Caco-2 (cell line): ENCODE data around the gene TNFAIP3. TPM values are rescaled to one million over a fixed set of nuclear protein-coding genes. Genes with fewer than 3 reads are reported as not detected.
A peak's percentile ranks its signal among the peaks of the same experiment; 100 is the strongest.

ENCODE experiments used
- BruUV-seq: library from RNA; stranded (reverse); fragments of 400-500 nt; replicated peaks from 2 replicates; lab custom pipeline; 2021; lab: Mats Ljungman, UMichigan
- CTCF ChIA-PET: fragments of 300-600 bp; sonication (Branson Sonifier 250); formaldehyde crosslinking; loops from one replicate; lab custom pipeline; 2022; ENCODE audit warnings: antibody characterized with exemption; lab: Charles Lee
- POLR2A ChIA-PET: fragments of 300-600 bp; sonication (Branson Sonifier 250); formaldehyde crosslinking; loops from one replicate; lab custom pipeline; 2022; ENCODE audit warnings: antibody characterized with exemption; lab: Charles Lee
- DNase-seq, 2 experiments: peaks; one replicate each; pipeline versions ENCODE4 v3.0.0 to v3.0.0-alpha.2; 2020 to 2022
- H3K27me3 ChIP-seq: replicated peaks from 2 replicates; pipeline ENCODE4 v1.6.0; 2011; ENCODE audit warnings: low read length; ENCODE audit not compliant: control insufficient read depth, insufficient read depth
- H3K36me3 ChIP-seq: 2 replicates; pipeline ENCODE4 v1.5.1; 2011; ENCODE audit warnings: low read length; ENCODE audit not compliant: control insufficient read depth, insufficient read depth
- H3K4me1 ChIP-seq: fragments of 250-450 bp; sonication (Bioruptor Pico); 2 replicates; pipeline ENCODE4 v1.5.1; 2020; ENCODE audit warnings: mild to moderate bottlenecking
- H3K4me3 ChIP-seq: 2 replicates; pipeline ENCODE4 v1.5.1; 2011; ENCODE audit warnings: low read depth, mild to moderate bottlenecking, control low read depth, low read length
- H3K9me3 ChIP-seq: fragments of 250-450 bp; sonication (Bioruptor Pico); 2 replicates; pipeline ENCODE4 v1.5.1; 2020; ENCODE audit warnings: mild to moderate bottlenecking, moderate library complexity
- H3K27ac Mint-ChIP-seq: one replicate; pipeline ENCODE4 v1.8.0; 2022; ENCODE audit warnings: mixed read lengths; ENCODE audit not compliant: unreplicated experiment
- H3K27me3 Mint-ChIP-seq: one replicate; pipeline ENCODE4 v1.8.0; 2022; ENCODE audit warnings: mixed read lengths; ENCODE audit not compliant: insufficient read depth, unreplicated experiment
- H3K36me3 Mint-ChIP-seq: one replicate; pipeline ENCODE4 v1.8.0; 2022; ENCODE audit warnings: mild to moderate bottlenecking, mixed read lengths; ENCODE audit not compliant: insufficient read depth, unreplicated experiment
- H3K4me1 Mint-ChIP-seq: one replicate; pipeline ENCODE4 v1.8.0; 2022; ENCODE audit warnings: low read depth, mixed read lengths; ENCODE audit not compliant: unreplicated experiment
- H3K4me3 Mint-ChIP-seq: one replicate; pipeline ENCODE4 v1.8.0; 2022; ENCODE audit warnings: mild to moderate bottlenecking, moderate library complexity, mixed read lengths; ENCODE audit not compliant: unreplicated experiment
- H3K9me3 Mint-ChIP-seq: one replicate; pipeline ENCODE4 v1.8.0; 2022; ENCODE audit warnings: mixed read lengths; ENCODE audit not compliant: unreplicated experiment
- CTCF ChIP-seq, 2 experiments: fragments of 200-600 bp in 1 of 2; IDR thresholded peaks; 1 replicate in 1 of 2; 2 replicates in 1 of 2; pipeline versions ENCODE4 v1.5.1 to v1.8.0; 2011 to 2022; ENCODE audit warnings: antibody characterized with exemption in 1 of 2, control low read depth in 1 of 2, inconsistent platforms in 1 of 2, low read depth in 1 of 2, low read length in 1 of 2, mild to moderate bottlenecking in 1 of 2, moderate library complexity in 1 of 2; ENCODE audit not compliant: insufficient read depth in 1 of 2, severe bottlenecking in 1 of 2, unreplicated experiment in 1 of 2
- intact Hi-C: fragments of 100-400 bp; cut with micrococcal nuclease; formaldehyde crosslinking; loops from one replicate; pipeline ENCODE4 v1.10.0; 2022; ENCODE audit not compliant: unreplicated experiment
- total RNA-seq: library from RNA; stranded (reverse); gene quantifications from 2 replicates; pipeline ENCODE4 v1.2.3, GENCODE V29; 2022

The TNFAIP3 gene
- total RNA-seq, 1 experiment from 2014 or later = 45.7 TPM

DNA sequence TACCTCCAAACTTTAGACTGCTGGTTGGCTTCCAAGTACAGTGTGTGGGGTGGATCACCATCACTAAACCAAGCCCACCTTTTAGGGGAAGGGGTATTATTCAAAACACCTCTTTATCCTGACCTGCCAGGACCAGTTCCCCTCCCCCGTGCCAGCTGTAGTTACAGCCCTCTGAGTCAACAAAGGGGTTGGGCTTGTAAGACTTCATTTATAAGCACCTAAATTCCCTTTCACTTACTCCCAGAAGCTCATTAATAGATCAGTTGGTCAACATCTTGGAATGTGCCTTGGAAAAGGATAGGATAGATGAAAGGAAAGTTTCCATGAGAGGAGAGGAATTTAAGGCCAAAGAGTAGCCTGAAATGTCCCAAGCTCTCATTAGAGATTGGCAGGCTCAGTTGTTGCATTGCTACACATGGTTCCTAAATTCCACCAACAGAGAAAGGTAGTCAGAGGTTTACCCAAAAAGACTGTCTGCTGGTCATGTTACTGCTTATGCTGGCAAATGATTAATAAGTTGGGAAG is 59.2 kb downstream of the TNFAIP3 start:
- H3K27me3 Mint-ChIP-seq = no peaks in the 10 kb centered on the region
- peaks cover 37% of the 10 kb centered on the region for H3K4me1 Mint-ChIP-seq
- BruUV-seq = no TSS peak
- no peaks in the 10 kb centered on the region for H3K9me3 ChIP-seq
- H3K36me3 ChIP-seq = no peaks in the 10 kb centered on the region
- ChIA-PET POLR2A (interaction anchor here (0.5 kb wide), 1 partner anchor 128 kb away, joined by 7 read pairs; no protein-coding TSS in a partner anchor), CTCF (interaction anchor here (0.6 to 0.7 kb wide), 3 partner anchors 82 to 220 kb away, joined by 3 to 4 read pairs (median 3); no protein-coding TSS in a partner anchor)
- peak overlapping the region; percentile 1 for H3K27ac Mint-ChIP-seq
- H3K4me1 ChIP-seq = peaks cover 39% of the 10 kb centered on the region
- H3K9me3 Mint-ChIP-seq = peaks cover 9% of the 10 kb centered on the region
- H3K27me3 ChIP-seq = no peaks in the 10 kb centered on the region
- H3K4me3 Mint-ChIP-seq = peak overlapping the region; percentile 32
- intact Hi-C loops = no loop called here
- peak; percentile 62 to 65 for DNase-seq
- no peak overlapping the region for H3K4me3 ChIP-seq
- TF ChIP-seq CTCF (IDR thresholded peaks at IDR 0.05; ENCODE audit: insufficient read depth in 1 of 2, low read depth in 1 of 2, low read length in 1 of 2, severe bottlenecking in 1 of 2, unreplicated experiment in 1 of 2) = no peak
- H3K36me3 Mint-ChIP-seq = no peaks in the 10 kb centered on the region

GRCh38 chr6:137926985-137927384 is 59.9 kb downstream of the TNFAIP3 start:
- intact Hi-C loops = no loop called here
- Histone ChIP-seq H3K36me3 (no peaks in the 10 kb centered on the region), H3K4me3 (no peak overlapping the region), H3K9me3 (no peaks in the 10 kb centered on the region), H3K27me3 (no peaks in the 10 kb centered on the region), H3K4me1 (peaks cover 39% of the 10 kb centered on the region)
- ChIA-PET POLR2A (no interaction called here), CTCF (interaction anchor here (0.6 kb wide), 1 partner anchor 81 kb away, joined by 4 read pairs; no protein-coding TSS in a partner anchor)
- Mint-ChIP-seq H3K36me3 (no peaks in the 10 kb centered on the region), H3K27ac (peak overlapping the region; percentile 1), H3K9me3 (peaks cover 2% of the 10 kb centered on the region), H3K27me3 (no peaks in the 10 kb centered on the region), H3K4me3 (no peak overlapping the region), H3K4me1 (peaks cover 37% of the 10 kb centered on the region)
- no peak for DNase-seq
- BruUV-seq = no TSS peak
- TF ChIP-seq CTCF (IDR thresholded peaks at IDR 0.05; ENCODE audit: insufficient read depth in 1 of 2, low read depth in 1 of 2, low read length in 1 of 2, severe bottlenecking in 1 of 2, unreplicated experiment in 1 of 2) = no peak

GRCh38 chr6:137927777-137928218 is 60.7 kb downstream of the TNFAIP3 start:
- no peak for TF ChIP-seq CTCF (IDR thresholded peaks at IDR 0.05; ENCODE audit: insufficient read depth in 1 of 2, low read depth in 1 of 2, low read length in 1 of 2, severe bottlenecking in 1 of 2, unreplicated experiment in 1 of 2)
- DNase-seq = no peak
- H3K36me3 ChIP-seq = no peaks in the 10 kb centered on the region
- no peaks in the 10 kb centered on the region for H3K27me3 ChIP-seq
- BruUV-seq = no TSS peak
- H3K4me3 ChIP-seq = no peak overlapping the region
- Mint-ChIP-seq H3K4me1 (peaks cover 37% of the 10 kb centered on the region), H3K4me3 (no peak overlapping the region), H3K27ac (peak overlapping the region; percentile 63), H3K9me3 (no peaks in the 10 kb centered on the region), H3K36me3 (no peaks in the 10 kb centered on the region), H3K27me3 (no peaks in the 10 kb centered on the region)
- ChIA-PET POLR2A (no interaction called here), CTCF (no interaction called here)
- H3K9me3 ChIP-seq = no peaks in the 10 kb centered on the region
- intact Hi-C loops = no loop called here
- peaks cover 39% of the 10 kb centered on the region for H3K4me1 ChIP-seq
